Measurements from ENCODE around the gene GZMH.

- TF ChIP-seq, protein P1, sequence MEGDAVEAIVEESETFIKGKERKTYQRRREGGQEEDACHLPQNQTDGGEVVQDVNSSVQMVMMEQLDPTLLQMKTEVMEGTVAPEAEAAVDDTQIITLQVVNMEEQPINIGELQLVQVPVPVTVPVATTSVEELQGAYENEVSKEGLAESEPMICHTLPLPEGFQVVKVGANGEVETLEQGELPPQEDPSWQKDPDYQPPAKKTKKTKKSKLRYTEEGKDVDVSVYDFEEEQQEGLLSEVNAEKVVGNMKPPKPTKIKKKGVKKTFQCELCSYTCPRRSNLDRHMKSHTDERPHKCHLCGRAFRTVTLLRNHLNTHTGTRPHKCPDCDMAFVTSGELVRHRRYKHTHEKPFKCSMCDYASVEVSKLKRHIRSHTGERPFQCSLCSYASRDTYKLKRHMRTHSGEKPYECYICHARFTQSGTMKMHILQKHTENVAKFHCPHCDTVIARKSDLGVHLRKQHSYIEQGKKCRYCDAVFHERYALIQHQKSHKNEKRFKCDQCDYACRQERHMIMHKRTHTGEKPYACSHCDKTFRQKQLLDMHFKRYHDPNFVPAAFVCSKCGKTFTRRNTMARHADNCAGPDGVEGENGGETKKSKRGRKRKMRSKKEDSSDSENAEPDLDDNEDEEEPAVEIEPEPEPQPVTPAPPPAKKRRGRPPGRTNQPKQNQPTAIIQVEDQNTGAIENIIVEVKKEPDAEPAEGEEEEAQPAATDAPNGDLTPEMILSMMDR (IDR thresholded peaks at IDR 0.05; ENCODE audit: insufficient read depth, low read depth, low read length), result no peak
- no peak for TF ChIP-seq EZH2 (IDR thresholded peaks at IDR 0.05; ENCODE audit: insufficient read depth, low read length)
These were observed 30.4 kb upstream of the GZMH start for GRCh38 chr14:24639905-24640304.

All from astrocyte (in vitro differentiated cells and primary cell).